GM19397 (cell line): Measurements from ENCODE around the gene METTL26.
"Not testable (repeated sequence)": the region's sequence is repeated elsewhere in the genome, so short reads cannot be mapped to it uniquely, and the experiment has no call there.

Experiments used
- ATAC-seq: cut with Tn5 transposase; IDR thresholded peaks from one replicate; pipeline ENCODE4 v1.9.1; 2021; ENCODE audit warnings: mild to moderate bottlenecking, moderate library complexity; ENCODE audit not compliant: unreplicated experiment

Gene METTL26

DNA sequence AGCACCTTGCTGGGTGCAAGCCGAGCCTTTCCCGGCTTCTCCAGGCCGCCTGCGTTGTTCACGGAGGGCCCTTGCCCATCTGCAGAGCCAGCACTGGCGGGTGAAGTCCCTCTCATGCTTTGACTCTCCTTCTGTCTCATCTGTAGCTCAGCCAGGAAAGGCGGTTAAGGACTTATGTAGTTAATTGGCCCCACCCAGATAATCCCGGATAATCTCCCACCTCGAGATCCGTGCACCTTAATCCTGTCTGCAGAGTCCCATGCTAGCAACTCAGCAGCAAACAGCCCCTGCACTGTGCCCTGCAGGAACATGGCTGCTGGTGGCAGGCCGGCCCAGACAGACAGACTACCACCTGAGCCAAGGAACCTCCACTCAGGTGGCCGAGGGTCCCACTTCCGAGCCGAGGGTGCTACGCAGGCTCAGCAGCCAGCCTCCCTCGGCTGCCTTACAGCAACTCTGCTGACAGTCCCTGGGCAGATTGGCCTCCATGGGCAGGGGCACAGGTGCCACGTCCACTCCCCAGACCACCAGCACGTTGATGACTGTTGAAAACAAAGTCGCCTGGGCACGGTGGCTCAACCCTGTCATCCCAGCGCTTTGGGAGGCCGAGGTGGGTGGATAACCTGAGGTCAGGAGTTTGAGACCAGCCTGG, 29.3 kb downstream of the METTL26 start:
- no peak for ATAC-seq

DNA sequence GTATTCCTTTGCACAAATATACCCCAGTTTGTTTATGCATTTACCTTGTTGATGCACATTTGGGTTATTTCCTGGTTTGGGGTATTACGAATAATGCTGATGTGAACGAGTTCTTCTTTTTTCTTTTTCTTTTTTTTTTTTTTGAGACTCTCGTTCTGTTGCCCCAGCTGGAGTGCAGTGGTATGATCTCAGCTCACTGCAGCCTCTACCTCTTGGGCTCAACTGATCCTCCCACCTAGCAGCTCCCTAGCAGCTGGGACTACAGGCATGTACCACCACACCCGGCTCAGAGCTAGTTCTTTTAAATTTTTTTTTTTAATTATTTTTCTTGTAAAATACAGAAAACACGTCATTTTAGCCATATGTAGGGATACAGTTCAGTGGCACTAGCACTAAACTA, 32.2 kb downstream of the METTL26 start:
- ATAC-seq: no peak

DNA sequence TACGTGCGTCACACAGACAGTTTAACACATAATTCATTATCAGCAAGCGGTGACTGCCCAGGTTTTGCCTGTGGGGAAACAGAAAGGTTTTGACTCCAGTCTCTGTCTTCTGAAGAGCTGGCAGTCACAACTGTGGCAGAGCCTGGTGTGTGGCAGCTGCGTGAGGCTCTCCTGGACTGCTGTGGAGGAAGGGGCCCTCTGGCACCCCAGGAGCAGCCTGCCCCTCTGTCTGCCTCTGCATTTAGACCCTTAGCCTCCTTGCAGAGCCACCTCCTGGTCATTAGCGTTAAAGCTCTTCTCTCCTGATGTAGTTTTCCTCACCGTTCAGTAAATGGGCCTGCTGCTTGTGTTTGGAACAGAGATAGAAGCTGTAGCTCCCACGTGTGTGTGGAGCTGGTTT, 35.3 kb downstream of the METTL26 start:
- ATAC-seq: no peak

DNA sequence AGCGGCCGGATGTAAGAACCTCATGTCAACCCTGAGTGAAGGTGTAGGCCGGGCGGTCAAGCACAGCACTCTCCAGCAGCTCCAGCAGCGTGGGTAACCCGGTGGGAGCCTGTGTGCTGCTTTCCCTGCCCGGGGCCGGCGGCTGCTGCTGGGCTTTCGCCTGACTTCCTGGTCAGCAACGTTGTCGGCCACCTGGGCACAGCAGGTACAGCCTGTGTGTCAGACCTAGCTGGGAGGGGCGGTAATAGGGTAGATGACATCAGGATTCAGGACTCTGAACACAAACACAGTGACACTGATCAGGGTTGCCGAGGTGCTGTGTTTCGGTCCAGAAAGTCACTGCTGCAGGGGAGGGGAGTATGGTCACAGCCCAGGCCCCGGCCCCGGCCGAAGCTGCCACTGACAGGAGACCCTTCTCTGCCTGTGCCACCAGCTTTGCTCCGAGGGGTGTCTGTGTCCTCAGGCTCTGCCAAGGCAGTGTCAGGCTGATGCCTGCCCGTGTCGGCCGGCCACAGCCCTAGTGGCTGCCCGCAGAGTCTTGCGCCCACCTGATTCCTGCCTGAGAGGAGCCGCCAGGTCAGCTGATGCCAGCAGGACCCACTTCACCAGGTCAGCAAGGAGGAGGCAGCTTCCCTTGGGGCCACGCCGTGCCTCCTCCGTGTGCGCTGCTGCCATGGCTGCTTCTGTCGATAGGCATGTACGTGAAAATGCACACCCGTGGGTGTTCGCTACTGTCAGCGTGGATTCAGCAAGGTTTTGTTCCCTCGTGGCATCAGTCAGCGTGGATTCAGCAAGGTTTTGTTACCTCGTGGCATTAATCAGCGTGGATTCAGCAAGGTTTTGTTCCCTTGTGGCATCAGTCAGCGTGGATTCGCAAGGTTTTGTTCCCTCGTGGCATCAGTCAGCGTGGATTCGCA, 37.0 kb downstream of the METTL26 start:
- no peak for ATAC-seq

DNA sequence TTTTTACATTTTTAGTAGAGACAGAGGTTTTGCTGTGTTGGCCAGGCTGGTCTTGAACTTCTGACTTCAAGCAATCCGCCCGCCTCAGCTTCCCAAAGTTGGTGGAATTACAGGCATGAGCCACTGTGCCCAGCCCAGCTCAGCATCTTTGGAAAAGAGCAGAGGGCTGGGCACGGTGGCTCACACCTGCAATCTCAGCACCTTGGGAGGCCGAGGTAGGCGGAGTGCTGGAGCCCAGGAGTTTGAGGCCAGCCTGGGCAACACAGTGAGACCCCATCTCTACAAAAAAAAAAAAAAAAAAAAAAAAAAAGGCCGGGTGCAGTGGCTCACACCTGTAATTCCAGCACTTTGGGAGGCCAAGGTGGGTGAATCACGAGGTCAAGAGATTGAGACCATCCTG, 38.5 kb downstream of the METTL26 start:
- not testable (repeated sequence) for ATAC-seq

DNA sequence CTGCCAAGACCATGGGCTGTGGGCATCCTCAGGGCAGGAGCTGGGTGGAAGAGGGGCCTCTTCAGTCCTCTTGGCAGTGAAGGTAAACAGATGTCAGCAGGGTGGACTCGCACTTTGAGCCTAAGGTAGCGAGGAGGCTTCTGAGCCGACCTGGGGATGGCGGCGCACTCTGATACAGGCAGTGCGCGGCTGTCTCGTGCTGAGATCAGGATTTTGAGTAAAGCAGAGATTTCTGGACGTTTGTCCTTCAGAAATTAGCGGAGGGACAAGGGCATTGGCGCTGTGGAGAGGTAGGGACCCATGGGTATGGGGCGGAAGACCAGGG, 39.4 kb downstream of the METTL26 start:
- ATAC-seq: no peak

DNA sequence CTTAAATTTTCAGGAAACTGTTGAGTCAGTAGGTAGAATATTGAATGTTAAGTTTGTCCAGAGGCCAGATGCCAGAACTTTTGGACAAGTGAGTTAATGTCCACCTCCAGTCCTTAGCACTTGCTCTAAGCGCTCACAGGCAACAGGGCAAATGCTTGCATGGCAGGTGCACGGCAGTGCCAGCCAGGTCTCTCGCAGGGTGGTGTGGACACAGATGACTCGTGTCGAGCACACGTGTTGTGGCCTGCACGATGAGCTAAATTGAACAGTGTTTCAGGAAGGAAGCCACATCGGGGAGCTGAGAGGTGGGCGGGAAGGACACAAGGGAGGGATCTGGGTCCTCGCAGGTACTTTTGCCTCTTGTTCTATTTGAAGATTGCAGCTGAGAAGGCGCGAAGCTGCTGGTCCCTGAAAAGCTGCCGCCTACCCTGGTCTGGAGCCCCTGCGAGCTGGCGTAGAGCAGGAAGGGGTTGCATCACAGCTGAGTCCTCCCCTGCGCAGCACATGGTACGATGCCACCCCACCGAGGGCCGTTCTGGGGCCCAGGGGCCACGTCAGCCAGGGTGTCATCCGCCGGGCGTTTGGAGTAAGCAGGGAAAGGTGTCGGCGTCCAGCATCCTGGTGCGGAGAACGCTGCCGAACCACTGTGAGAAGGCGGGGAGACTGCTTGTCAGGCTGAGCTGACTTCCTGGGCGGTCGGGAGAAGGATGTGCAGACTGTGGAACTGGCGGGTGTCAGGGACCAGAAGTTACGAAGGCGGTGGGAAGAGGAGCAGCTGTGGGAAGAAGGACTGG, 40.0 kb downstream of the METTL26 start:
- ATAC-seq: no peak

DNA sequence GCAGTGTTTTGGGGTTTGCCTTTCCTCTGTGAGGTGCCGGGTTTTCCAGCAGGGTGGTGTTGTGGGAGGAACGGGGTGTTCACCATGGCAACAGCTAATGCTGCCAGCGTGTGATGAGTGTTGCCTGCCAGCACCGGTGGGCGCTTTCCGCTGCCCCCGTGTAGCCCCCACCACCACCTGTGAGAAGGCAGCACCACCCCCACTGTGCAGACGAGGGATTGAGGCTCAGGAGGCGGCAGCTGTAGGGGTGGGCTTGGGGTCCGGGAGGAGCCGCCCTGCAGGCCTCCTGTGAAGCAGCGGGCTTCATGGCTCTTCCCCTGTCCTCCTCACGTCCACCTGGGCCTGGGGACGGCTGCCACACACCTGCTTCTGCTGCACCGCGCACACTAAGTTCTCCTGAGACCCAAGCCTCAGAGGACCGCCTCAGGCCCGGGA, 41.0 kb downstream of the METTL26 start:
- no peak for ATAC-seq

DNA sequence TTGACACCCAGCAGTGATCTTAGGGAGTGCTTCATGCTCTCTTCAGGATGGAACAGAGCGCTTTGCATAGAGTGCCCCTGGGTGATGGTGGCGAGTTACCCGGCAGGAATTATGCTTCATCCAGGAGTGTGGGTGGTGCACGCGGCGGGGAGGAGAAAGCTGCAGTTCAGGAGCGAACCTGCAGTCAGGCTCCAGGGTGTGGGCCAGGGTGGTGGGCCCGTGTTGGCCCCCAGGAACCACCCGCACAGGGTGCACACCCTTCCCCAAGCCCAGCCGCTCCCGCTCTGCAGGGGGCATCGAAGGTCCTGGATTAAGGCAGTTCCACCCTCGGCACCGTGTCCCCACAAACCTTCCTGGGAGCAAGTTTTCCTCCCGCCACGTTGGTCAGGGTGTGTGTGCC, 42.3 kb downstream of the METTL26 start:
- no peak for ATAC-seq

DNA sequence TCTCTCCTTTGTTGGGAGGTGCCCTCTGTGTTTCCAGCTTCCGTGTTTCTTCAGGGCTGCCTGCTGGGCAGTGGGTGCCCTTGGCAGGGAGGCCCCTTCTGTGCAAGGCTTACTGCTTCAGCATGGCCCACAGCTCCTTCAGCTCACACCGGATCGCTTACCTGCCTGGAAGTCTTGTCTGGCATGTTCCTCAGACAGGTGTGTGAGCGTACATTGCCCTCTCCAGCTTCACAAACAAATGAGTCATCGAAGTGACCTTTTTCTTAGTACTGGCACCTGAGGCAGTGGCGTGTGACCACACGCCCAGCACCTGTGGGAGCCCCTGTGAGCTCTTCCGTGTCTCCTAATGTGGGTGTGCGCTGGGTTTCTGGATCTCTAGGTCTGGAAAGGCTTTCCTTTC, 42.7 kb downstream of the METTL26 start:
- no peak for ATAC-seq

DNA sequence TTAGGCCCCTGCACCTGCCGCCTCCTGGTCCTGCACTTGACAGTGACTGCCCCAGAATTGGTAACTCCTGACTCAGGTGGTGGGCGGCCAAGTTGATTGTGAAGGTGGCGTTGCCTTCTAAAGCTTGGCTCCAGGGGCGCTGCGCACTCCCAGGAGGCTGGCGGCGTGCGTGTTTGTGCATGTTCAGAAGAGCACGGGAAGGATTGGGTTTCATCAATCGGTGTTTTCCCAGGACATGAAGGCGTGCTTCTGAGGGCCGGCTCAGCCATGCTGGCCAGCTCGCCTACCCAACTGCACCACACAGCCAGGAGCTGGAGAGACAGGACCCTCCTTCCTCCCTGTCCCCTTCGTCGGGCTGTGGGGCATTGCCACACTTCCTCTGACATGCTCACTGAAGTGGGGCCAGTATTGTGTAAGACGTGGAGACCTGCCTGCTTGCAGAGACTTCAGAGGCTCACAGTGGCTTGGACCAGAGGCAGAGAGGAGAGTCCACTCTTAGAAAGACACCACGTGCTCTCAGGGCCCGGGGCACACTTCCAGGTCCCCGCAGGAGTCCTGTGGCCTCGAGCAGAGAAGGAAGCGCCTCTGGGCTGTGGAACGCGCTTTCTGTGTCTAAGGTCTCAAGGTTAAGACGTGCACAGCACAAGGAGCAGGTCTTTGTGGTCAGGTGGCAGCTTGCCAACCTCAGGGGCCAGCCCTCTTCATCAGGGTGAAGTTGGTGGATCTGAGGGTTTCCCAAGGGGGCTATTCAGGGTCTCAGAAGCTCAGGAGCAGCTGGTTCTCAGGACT, 43.4 kb downstream of the METTL26 start:
- no peak for ATAC-seq

DNA sequence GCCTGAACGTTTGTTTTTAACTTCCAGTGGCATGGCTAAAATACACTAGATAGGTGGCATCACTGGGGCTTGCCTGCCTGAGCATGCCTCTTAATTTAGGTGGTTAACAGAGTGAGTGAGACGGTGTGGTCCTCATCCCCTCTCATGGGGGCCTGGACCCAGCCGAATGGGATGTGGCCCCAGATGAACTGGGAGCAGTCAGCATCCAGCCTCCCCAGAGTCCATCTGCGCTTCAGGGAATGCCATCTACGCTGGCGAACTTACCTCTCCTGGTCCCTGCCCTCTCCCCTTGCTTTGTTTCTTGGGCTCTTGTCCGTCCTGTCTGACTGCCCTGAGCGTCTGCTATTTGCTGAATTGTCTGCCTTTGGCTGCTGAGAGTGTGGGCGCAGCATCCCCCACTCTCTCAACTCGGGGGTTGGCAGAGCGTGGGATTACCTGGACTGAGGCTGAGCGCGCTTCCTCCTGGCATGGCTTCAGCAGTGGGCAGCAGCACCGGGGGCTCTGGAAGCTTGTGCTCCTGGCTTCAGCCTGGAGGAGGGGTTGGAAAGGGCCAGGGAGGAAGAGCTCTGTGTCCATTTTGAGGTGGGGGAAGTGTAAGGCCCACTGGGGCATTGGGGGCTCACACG, 44.1 kb downstream of the METTL26 start:
- no peak for ATAC-seq

DNA sequence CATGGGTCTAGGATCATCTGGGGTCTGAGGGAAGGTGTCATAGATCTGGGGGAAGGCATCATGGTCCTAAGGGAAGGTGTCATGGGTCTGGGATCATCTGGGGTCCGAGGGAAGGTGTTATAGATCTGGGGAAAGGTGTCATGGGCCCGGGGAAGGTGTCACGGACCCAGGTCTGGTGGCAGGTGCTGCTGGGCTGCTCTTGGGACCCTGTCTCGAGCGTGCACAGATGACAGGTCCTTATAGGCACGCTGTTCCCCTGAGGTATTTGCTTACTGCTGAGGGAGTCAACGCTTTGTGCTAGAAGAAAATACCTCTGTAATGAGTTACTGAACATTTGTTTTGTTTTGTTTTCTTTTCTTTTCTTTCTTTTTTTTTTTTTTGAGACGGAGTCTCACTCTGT, 44.9 kb downstream of the METTL26 start:
- no peak for ATAC-seq

DNA sequence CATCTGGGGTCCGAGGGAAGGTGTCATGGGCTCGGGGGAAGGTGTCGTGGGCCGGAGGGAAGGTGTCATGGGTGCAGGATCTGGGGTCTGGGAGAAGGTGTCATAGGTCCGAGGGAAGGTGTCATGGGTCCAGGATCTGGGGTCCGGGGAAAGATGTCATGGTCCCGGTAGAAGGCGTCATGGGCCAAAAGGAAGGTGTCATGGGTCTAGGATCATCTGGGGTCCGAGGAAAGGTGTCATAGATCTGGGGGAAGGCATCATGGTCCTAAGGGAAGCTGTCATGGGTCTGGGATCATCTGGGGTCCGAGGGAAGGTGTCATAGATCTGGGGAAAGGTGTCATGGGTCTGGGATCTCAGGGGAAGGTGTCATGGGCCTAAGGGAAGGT, 45.3 kb downstream of the METTL26 start:
- no peak for ATAC-seq

DNA sequence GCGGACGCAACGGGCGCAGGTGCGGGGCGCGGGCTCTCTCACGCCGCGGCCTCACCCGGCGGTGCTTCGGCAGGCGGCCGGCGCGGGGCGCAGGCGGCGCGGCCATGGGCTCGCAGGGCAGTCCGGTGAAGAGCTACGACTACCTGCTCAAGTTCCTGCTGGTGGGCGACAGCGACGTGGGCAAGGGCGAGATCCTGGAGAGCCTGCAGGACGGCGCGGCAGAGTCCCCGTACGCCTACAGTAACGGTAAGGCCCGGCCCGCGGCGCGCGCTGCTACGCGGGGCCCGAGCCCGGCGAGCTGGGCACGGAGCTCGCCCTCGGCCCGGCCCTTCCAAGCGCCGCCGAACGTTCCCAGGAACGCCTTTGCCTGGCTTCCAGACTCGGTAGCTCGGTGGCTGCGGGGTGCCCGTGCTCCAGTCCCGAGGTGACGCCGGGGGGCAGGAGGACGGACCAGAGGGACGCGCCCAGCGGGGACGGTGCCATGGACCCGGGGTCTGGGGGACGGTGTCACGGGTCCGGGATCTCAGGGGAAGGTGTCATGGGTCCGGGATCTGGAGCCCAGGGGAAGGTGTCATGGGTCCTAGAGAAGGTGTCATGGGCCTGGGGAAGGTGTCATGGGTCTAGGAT, 45.8 kb downstream of the METTL26 start:
- no peak for ATAC-seq

DNA sequence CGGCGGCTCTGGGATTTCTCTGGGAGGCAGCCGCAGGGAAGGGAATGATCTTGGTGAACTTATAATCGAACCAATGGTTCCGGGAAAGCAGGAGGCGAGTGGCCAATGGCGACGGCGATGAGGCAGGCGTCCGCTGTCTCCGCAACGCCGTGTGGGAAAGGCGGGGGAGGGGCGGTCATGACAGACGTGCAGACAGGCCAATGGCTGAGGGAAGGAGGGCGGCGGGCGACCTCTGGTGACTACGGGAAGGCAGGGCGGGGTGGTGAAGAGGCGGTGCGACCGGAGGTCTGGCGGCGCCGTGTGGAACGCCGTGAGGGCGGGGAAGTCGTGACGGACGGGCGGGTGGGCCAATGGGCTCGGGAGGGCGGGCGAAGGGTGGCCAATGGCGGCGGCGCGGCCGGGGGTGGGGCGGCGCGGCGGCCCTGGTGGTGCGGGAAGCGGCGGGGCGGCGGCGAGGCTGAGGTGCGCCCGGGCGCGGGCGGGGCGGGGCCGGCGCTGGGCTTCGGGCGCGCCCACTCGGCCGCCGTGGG, 46.4 kb downstream of the METTL26 start, which contains the start of gene RAB40C:
RAB40C (plus strand) TSS at position 409 of the 530 bp plus-strand sequence. CDS start 226 bp downstream, outside the sequence.
- peak; percentile 72 for ATAC-seq

DNA sequence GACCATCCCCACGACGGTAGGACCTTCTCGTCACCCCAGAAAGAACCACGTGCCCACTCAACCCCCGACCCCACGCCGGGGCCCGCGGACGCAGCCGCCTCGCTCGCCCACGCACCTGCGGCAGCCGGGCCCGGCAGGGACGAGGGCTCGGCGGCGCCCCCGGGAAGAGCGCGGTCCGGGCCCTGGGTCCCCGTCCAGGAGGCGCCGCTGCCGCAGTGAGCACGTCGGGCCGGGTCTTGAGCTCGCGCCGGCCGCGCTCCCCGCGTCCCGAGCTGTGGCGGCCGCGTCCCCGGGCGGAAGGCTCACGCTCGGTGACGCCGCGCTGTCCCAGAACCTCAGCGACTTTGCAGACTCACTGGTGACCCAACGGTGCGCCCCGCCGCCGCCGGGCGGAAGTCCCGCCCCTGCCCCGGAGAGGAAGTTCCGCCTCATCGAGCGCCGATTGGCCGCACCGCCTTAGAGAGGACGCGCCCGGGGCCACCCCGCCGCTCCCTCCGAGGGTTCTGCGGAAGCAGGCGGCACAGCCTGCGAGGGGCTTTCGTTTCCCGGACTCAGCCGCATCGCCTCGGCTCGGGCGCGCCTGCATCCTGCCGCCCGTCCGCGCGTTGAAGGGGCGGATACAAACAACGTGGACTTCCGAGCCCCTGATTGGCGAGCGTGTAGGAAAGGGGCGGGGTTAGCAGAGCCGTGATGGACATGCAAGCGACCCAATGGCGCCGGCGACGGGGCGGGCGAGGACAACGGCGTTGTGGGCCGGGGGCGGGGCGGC, 47.0 kb downstream of the METTL26 start:
- peak; percentile 69 for ATAC-seq

DNA sequence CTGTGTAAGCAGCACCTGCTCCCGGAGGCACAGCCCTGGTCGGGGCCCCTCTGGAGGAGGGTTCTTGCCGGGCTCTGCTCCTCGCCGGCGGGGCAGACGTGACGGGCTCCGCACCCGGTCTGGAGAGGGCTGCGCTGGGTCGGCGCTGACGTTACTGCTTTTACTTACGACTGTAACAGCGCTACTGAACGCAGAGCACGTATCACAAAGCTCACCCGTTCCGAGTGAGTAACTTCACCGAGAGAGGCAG, 47.5 kb downstream of the METTL26 start:
- peak; percentile 2 for ATAC-seq
